K562 (cell line): ENCODE data around the gene MARCKSL1. TPM values are rescaled to one million over a fixed set of nuclear protein-coding genes. Genes with fewer than 3 reads are reported as not detected.

ENCODE experiments used
- ATAC-seq: fragments of 200-7000 bp; cut with Tn5 transposase; 3 replicates; pipeline ENCODE4 v1.9.1; 2020; ENCODE audit warnings: moderate library complexity
- BruUV-seq: library from RNA; stranded (reverse); fragments of 400-500 nt; replicated peaks from 2 replicates; lab custom pipeline; 2021; lab: Mats Ljungman, UMichigan
- CTCF ChIA-PET: fragments of 300-600 bp; formaldehyde crosslinking; extraction: SDS; loops from one replicate; lab custom pipeline; 2021; ENCODE audit warnings: low intra/inter-chr PET ratio; lab: Yijun Ruan, JAX
- POLR2A ChIA-PET: fragments of 300-600, 350-650 bp; sonication (Branson Sonifier 250); formaldehyde crosslinking; extraction: SDS; loops from one replicate; lab custom pipeline; 2021; ENCODE audit warnings: antibody characterized with exemption, inconsistent platforms; lab: Yijun Ruan, JAX
- DNase-seq, 4 experiments: peaks; one replicate each; pipeline versions ENCODE4 v3.0.0 to v3.0.0-alpha.2; 2011 to 2018; ENCODE audit warnings: low spot score in 3 of 4, mixed read lengths in 3 of 4; ENCODE audit errors: extremely low read depth in 1 of 4
- FAIRE-seq: peaks from 2 replicates; lab custom pipeline; 2011; peaks lifted over from hg19 to GRCh38; lab: Jason Lieb, UNC
- H2AFZ ChIP-seq: 2 replicates; pipeline ENCODE4 v1.6.0; 2011; ENCODE audit warnings: low read depth, low read length, control low read depth, inconsistent platforms
- H3K27ac ChIP-seq: fragments of 200-600 bp; 3 replicates; pipeline ENCODE4 v1.8.0; 2011; ENCODE audit warnings: low read depth, mild to moderate bottlenecking, control low read depth, inconsistent platforms, low read length, moderate library complexity, mixed read lengths; ENCODE audit errors: extremely low read depth
- H3K27me3 ChIP-seq, 2 experiments: fragments of 300-600 bp in 1 of 2; 2 replicates in 1 of 2; 3 replicates in 1 of 2; pipeline versions ENCODE4 v1.6.0 to v1.8.0; 2011; ENCODE audit warnings: inconsistent platforms in 2 of 2, low read length in 2 of 2, mild to moderate bottlenecking in 1 of 2, mixed read lengths in 1 of 2, moderate library complexity in 1 of 2; ENCODE audit not compliant: control insufficient read depth in 2 of 2, insufficient read depth in 2 of 2
- H3K36me3 ChIP-seq: fragments of 300-600 bp; 3 replicates; pipeline ENCODE4 v1.8.0; 2011; ENCODE audit warnings: mild to moderate bottlenecking, low read length, inconsistent platforms; ENCODE audit not compliant: control insufficient read depth, insufficient read depth
- H3K4me1 ChIP-seq, 2 experiments: fragments of 200-600 bp in 1 of 2; replicated peaks in 1 of 2; 2 replicates in 1 of 2; 3 replicates in 1 of 2; pipeline versions ENCODE4 v1.5.1 to v1.8.0; 2011; ENCODE audit warnings: inconsistent platforms in 2 of 2, low read length in 2 of 2, mild to moderate bottlenecking in 1 of 2, mixed read lengths in 1 of 2, moderate library complexity in 1 of 2; ENCODE audit not compliant: control insufficient read depth in 2 of 2, insufficient read depth in 2 of 2
- H3K4me2 ChIP-seq: 2 replicates; pipeline ENCODE4 v1.6.1; 2011; ENCODE audit warnings: low read length, control low read depth, inconsistent platforms, mixed read lengths; ENCODE audit not compliant: insufficient read depth
- H3K4me3 ChIP-seq: fragments of 200-600 bp; sonication (generic), shearing (Covaris generic); 2 replicates; pipeline ENCODE4 v1.5.1; 2016; ENCODE audit warnings: control low read depth, inconsistent platforms
- H3K79me2 ChIP-seq: fragments of 200-600 bp; 3 replicates; pipeline ENCODE4 v1.8.0; 2011; ENCODE audit warnings: low read length, inconsistent platforms; ENCODE audit not compliant: control insufficient read depth, insufficient read depth
- H3K9ac ChIP-seq, 2 experiments: 2 replicates each; pipeline versions ENCODE4 v1.6.0 to v1.6.1; 2011; ENCODE audit warnings: low read depth in 2 of 2, low read length in 2 of 2, control low read depth in 1 of 2, inconsistent platforms in 1 of 2, mild to moderate bottlenecking in 1 of 2, mixed read lengths in 1 of 2; ENCODE audit not compliant: insufficient read depth in 1 of 2
- H3K9me1 ChIP-seq: one replicate; pipeline ENCODE4 v1.6.0; 2011; ENCODE audit warnings: inconsistent platforms, mild to moderate bottlenecking, low read length, moderate library complexity; ENCODE audit not compliant: control insufficient read depth, insufficient read depth
- H3K9me3 ChIP-seq: replicated peaks from 2 replicates; pipeline ENCODE4 v1.5.1; 2011; ENCODE audit warnings: low read depth, low read length, inconsistent platforms; ENCODE audit not compliant: control insufficient read depth, insufficient read depth
- H4K20me1 ChIP-seq: replicated peaks from 2 replicates; pipeline ENCODE4 v1.6.1; 2011; ENCODE audit warnings: low read length, inconsistent platforms, mixed read lengths; ENCODE audit not compliant: control insufficient read depth, insufficient read depth
- BCOR ChIP-seq: fragments of 450-650 bp; IDR thresholded peaks from 2 replicates; pipeline ENCODE4 v1.6.1; 2016
- ESRRB ChIP-seq: fragments of 250-450 bp; sonication (Bioruptor Pico); IDR thresholded peaks from 2 replicates; pipeline ENCODE4 v1.5.0; 2020; ENCODE audit warnings: mild to moderate bottlenecking, moderate library complexity, borderline replicate concordance
- KDM1A ChIP-seq, 2 experiments: fragments of 450-650 bp; IDR thresholded peaks; 2 replicates each; pipeline ENCODE4 v1.6.1; 2016; ENCODE audit warnings: mild to moderate bottlenecking in 2 of 2
- RBFOX2 ChIP-seq: fragments of 200-400 bp; formaldehyde crosslinking; IDR thresholded peaks from 2 replicates; pipeline ENCODE4 v1.6.1; 2017; ENCODE audit warnings: low read depth, mild to moderate bottlenecking, low read length, moderate library complexity
- SMAD1 ChIP-seq: fragments of 150-350 bp; IDR thresholded peaks from 2 replicates; pipeline ENCODE4 v1.6.1; 2014; ENCODE audit warnings: low read length, low read depth; ENCODE audit not compliant: partially characterized antibody
- SMAD2 ChIP-seq: fragments of 150-350 bp; IDR thresholded peaks from 2 replicates; pipeline ENCODE4 v1.6.1; 2014; ENCODE audit warnings: low read depth, mild to moderate bottlenecking, low read length
- ZBTB49 ChIP-seq: sonication (generic); formaldehyde crosslinking; IDR thresholded peaks from 2 replicates; pipeline ENCODE4 v1.8.0; 2022; ENCODE audit warnings: missing genetic modification reagents, mild to moderate bottlenecking, borderline replicate concordance
- ZFP36 ChIP-seq: fragments of 150-350 bp; IDR thresholded peaks from 2 replicates; pipeline ENCODE4 v1.6.1; 2018; ENCODE audit warnings: low read length, low read depth; ENCODE audit not compliant: partially characterized antibody
- ZKSCAN1 ChIP-seq: fragments of 150-350 bp; IDR thresholded peaks from 2 replicates; pipeline ENCODE4 v1.6.1; 2016; ENCODE audit warnings: low read depth, low read length
- ZNF3 ChIP-seq: fragments of 250-450 bp; sonication (Bioruptor Pico); IDR thresholded peaks from 2 replicates; pipeline ENCODE4 v1.5.0; 2021; ENCODE audit warnings: mild to moderate bottlenecking, moderate library complexity
- ZNF431 ChIP-seq: sonication (generic); formaldehyde crosslinking; IDR thresholded peaks from 2 replicates; pipeline ENCODE4 v1.8.0; 2022; ENCODE audit warnings: mild to moderate bottlenecking, missing genetic modification reagents
- ZNF436 ChIP-seq: fragments of 250-450, 450-650 bp; sonication (Bioruptor Pico); formaldehyde crosslinking; IDR thresholded peaks from 2 replicates; pipeline ENCODE4 v1.7.0; 2020; ENCODE audit warnings: mild to moderate bottlenecking
- WGBS: fragments of 100-300 bp; shearing (Covaris generic); methylation state at CpG from one replicate; pipeline ENCODE4 v1.1.6; 2016; ENCODE audit warnings: low coverage, mixed read lengths; ENCODE audit not compliant: insufficient coverage; ENCODE audit errors: missing lambda C conversion rate; 5-methylcytosine and 5-hydroxymethylcytosine counted together
- in situ Hi-C: fragments of 300-500 bp; cut with MboI; formaldehyde crosslinking; loops from 4 replicates; pipeline ENCODE4 v1.15.0; 2018; ENCODE audit warnings: inconsistent platforms, mixed read lengths
- intact Hi-C: fragments of 100-400 bp; cut with micrococcal nuclease; formaldehyde crosslinking; loops from 2 replicates; pipeline ENCODE4 v1.14.2; 2022
- polyA plus RNA-seq, 8 experiments: library from polyadenylated mRNA; depleted of rRNA in 4 of 8; stranded (reverse) in 5 of 8; unstranded in 3 of 8; fragments of >200 nt; fragmentation: Nextera tagmentation in 2 of 8; fragmentation: Illumina TruSeq in 1 of 8; extraction: Ambion mirVana in 2 of 8; extraction: Trizol in 1 of 8; gene quantifications; 2 replicates each; pipeline versions ENCODE4 v1.2.1 to v1.2.3, GENCODE V29; 2011 to 2014; ENCODE audit warnings: inconsistent platforms in 1 of 8, missing spikeins in 1 of 8
- total RNA-seq, 7 experiments: library from RNA; depleted of rRNA in 6 of 7; stranded (reverse); fragments of >200 nt in 6 of 7; fragmentation: Illumina TruSeq in 2 of 7; extraction: Trizol in 2 of 7; gene quantifications; 2 replicates each; pipeline versions ENCODE4 v1.2.1 to v1.2.3, GENCODE V29; 2011 to 2021; ENCODE audit warnings: low replicate concordance in 1 of 7
- TF ChIP-seq, protein P1 (sequence below): IDR thresholded peaks from 3 replicates; pipeline ENCODE4 v1.6.1; 2011; ENCODE audit warnings: borderline replicate concordance, mild to moderate bottlenecking; ENCODE audit not compliant: insufficient read length, insufficient read depth

Gene MARCKSL1
- total and polyA plus RNA-seq, 9 of the 15 experiments (the other 6 are each of a cell fraction or from before 2014, with no cell fraction given) = 14.7 to 325 (median 155) TPM

DNA sequence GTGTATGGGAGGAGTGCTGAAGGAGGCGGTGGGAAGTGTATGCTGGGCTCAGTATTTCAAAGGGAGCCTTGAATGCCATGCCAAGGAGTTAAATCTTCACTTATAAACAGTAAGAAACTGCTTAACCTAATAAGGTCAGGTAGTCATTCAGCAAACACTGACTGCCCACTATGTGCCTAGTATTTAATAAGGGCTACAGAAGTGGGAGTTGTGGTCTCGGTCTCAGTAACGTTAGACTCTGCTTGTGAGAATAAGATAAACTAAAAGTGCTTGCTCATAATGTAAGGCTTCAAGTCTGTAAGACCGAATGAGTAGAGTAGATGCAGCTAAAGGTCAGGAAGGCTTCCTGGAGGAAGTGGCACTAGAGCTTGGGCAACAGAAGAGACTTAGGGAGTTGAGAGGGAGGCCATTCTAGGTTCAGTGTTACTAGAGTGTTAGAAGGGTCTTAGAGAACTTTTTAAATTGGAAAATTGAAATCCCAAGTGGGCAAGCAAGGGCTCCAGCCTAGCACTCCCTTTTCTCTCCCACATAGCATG lies 6.0 kb downstream of the MARCKSL1 start:
- H3K36me3 ChIP-seq = peaks cover 97% of the 10 kb centered on the region
- BruUV-seq = TSS peak; percentile 7
- H3K4me2 ChIP-seq = no peak overlapping the region
- intact Hi-C loops (no loop called here), in situ Hi-C loops (no loop called here)
- H3K9me3 ChIP-seq = no peaks in the 10 kb centered on the region
- peaks cover 6% of the 10 kb centered on the region for H3K9me1 ChIP-seq
- ATAC-seq (no peak), DNase-seq (no peak), FAIRE-seq (no peak)
- H3K79me2 ChIP-seq = peaks cover 17% of the 10 kb centered on the region
- 49% methylated on average over 4 of the region's 4 CpGs for WGBS
- no peaks in the 10 kb centered on the region for H3K27me3 ChIP-seq
- peaks cover 8 to 15% of the 10 kb centered on the region in 2 experiments for H3K4me1 ChIP-seq
- no peak overlapping the region for H3K9ac ChIP-seq
- ChIA-PET POLR2A (interaction anchor here (0.8 to 4.8 kb wide), 6 partner anchors 8 to 59 kb away, joined by 3 to 75 read pairs (median 6); no protein-coding TSS in a partner anchor), CTCF (interaction anchor here (0.5 kb wide), 1 partner anchor 197 kb away, joined by 4 read pairs; no protein-coding TSS in a partner anchor)
- H4K20me1 ChIP-seq = peaks cover 13% of the 10 kb centered on the region; the same call in 1 of the 2 replicates
- H2AFZ ChIP-seq = no peak overlapping the region
- H3K4me3 ChIP-seq = no peak overlapping the region
- TF ChIP-seq ZKSCAN1 (peak; percentile 84; the same call in 1 of the 2 replicates), ZNF436 (CRISPR knock-in tag) (peak; percentile 72), ZFP36 (peak; percentile 97), SMAD1 (no peak), ESRRB (no peak), SMAD2 (no peak), ZBTB49 (CRISPR knock-in tag) (no peak), RBFOX2 (no peak), ZNF431 (CRISPR knock-in tag) (no peak), KDM1A (IDR thresholded peaks at IDR 0.05) (0 out of 4 replicates have a peak, but pooled peaks of 1 of the 2 experiments have one; percentile 18), BCOR (0 out of 2 replicates have a peak, but pooled peaks have one; percentile 37), ZNF3 (CRISPR knock-in tag) (peak; percentile 85)
- TF ChIP-seq, protein P1, sequence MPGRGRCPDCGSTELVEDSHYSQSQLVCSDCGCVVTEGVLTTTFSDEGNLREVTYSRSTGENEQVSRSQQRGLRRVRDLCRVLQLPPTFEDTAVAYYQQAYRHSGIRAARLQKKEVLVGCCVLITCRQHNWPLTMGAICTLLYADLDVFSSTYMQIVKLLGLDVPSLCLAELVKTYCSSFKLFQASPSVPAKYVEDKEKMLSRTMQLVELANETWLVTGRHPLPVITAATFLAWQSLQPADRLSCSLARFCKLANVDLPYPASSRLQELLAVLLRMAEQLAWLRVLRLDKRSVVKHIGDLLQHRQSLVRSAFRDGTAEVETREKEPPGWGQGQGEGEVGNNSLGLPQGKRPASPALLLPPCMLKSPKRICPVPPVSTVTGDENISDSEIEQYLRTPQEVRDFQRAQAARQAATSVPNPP = no peak
- no peak overlapping the region for H3K27ac ChIP-seq
